ENCODE results near the gene RSPRY1.

- TF ChIP-seq ZNF384 (IDR thresholded peaks at IDR 0.05) (no peak), SP1 (IDR thresholded peaks at IDR 0.05) (no peak), TARDBP (IDR thresholded peaks at IDR 0.05) (no peak), BHLHE40 (IDR thresholded peaks at IDR 0.05; ENCODE audit: borderline replicate concordance) (no peak), CTBP1 (IDR thresholded peaks at IDR 0.05; ENCODE audit: borderline replicate concordance) (no peak), NFRKB (IDR thresholded peaks at IDR 0.05) (no peak), PKNOX1 (IDR thresholded peaks at IDR 0.05) (no peak), FOXM1 (IDR thresholded peaks at IDR 0.05; ENCODE audit: borderline replicate concordance) (no peak), FOXA1 (IDR thresholded peaks at IDR 0.05) (no peak), ARNT (IDR thresholded peaks at IDR 0.05) (no peak), HDGF (IDR thresholded peaks at IDR 0.05; ENCODE audit: borderline replicate concordance) (no peak), SUZ12 (IDR thresholded peaks at IDR 0.05) (no peak), L3MBTL2 (conservative IDR thresholded peaks at IDR 0.05) (no peak)
These were observed 90.5 kb downstream of the RSPRY1 start for GRCh38 chr16:57276596-57276995.
